ENCODE measurements around the gene PTPRD.
A peak's percentile ranks its signal among the peaks of the same experiment; 100 is the strongest.

PTPRD gene

GRCh38 chr9:9558907-9559306 is 1053.9 kb downstream of the PTPRD start:
- Histone ChIP-seq H3K4me1 (ENCODE audit: control insufficient read depth, insufficient read depth, low read length) (peaks cover 15% of the 10 kb centered on the region), H3K4me3 (ENCODE audit: low read depth, low read length) (no peak overlapping the region), H3K9ac (ENCODE audit: low read depth, low read length) (no peak overlapping the region), H3K9me3 (ENCODE audit: control insufficient read depth, insufficient read depth, low read length) (no peaks in the 10 kb centered on the region), H3K27me3 (ENCODE audit: control insufficient read depth, insufficient read depth, low read length) (no peaks in the 10 kb centered on the region), H3K36me3 (ENCODE audit: control insufficient read depth, insufficient read depth, low read length) (no peaks in the 10 kb centered on the region)

DNA sequence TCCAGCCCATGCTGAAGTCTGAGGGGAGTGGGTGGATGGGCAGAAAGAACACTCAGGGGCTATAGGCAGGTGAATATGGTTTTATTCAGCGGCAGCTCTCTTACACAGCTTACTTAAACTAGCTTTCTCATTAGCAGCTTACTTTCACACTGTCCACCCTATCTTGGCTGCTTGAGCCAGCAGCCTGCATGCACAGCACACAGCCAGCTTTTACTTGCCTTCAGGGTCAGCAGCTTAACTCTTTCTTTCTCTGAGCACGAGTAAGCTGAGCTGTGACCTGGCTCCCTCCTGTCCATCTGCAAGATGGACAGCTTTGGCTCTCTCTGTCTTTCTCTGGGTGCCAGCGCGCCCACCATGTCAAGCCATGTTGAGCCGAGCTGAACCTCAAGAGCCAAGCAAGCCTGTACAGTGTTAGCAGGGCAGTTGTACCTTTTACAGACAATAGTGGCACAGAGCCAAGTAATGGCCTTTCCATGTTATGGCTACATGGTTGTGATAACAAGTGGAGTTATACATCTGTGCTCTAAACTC is 1054.9 kb downstream of the PTPRD start:
- Histone ChIP-seq H3K9me3 (ENCODE audit: control insufficient read depth, insufficient read depth, low read length) (no peaks in the 10 kb centered on the region), H3K36me3 (ENCODE audit: control insufficient read depth, insufficient read depth, low read length) (no peaks in the 10 kb centered on the region), H3K9ac (ENCODE audit: low read depth, low read length) (peak overlapping the region; percentile 18), H3K4me1 (ENCODE audit: control insufficient read depth, insufficient read depth, low read length) (peaks cover 15% of the 10 kb centered on the region), H3K27me3 (ENCODE audit: control insufficient read depth, insufficient read depth, low read length) (no peaks in the 10 kb centered on the region), H3K4me3 (ENCODE audit: low read depth, low read length) (peak overlapping the region; percentile 19)

GRCh38 chr9:9556865-9557803 is 1055.7 kb downstream of the PTPRD start:
- Histone ChIP-seq H3K4me3 (ENCODE audit: low read depth, low read length) (peak overlapping the region; percentile 23), H3K9ac (ENCODE audit: low read depth, low read length) (peak overlapping the region; percentile 9), H3K9me3 (ENCODE audit: control insufficient read depth, insufficient read depth, low read length) (no peaks in the 10 kb centered on the region), H3K4me1 (ENCODE audit: control insufficient read depth, insufficient read depth, low read length) (peaks cover 15% of the 10 kb centered on the region), H3K36me3 (ENCODE audit: control insufficient read depth, insufficient read depth, low read length) (no peaks in the 10 kb centered on the region), H3K27me3 (ENCODE audit: control insufficient read depth, insufficient read depth, low read length) (no peaks in the 10 kb centered on the region)

DNA sequence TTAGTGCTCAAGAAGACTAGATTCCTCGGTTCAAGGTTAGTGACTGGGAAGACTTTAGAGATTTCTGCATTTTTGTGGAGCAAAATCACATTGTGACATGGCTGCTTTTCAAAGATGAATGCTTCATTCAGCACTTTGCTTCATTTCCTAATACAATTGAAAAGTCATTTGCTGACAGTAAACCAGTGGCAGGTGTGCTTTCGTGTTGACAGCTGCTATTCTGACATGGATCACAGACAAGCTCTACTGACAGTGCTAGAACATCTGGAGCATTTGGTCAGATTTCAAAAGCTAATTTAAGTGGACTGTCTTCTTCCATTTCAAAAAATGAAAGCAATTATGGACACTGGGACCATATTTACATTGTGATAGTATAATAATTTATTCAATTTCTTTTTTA is 1060.1 kb downstream of the PTPRD start:
- Histone ChIP-seq H3K4me3 (ENCODE audit: low read depth, low read length) (no peak overlapping the region), H3K9me3 (ENCODE audit: control insufficient read depth, insufficient read depth, low read length) (no peaks in the 10 kb centered on the region)

DNA sequence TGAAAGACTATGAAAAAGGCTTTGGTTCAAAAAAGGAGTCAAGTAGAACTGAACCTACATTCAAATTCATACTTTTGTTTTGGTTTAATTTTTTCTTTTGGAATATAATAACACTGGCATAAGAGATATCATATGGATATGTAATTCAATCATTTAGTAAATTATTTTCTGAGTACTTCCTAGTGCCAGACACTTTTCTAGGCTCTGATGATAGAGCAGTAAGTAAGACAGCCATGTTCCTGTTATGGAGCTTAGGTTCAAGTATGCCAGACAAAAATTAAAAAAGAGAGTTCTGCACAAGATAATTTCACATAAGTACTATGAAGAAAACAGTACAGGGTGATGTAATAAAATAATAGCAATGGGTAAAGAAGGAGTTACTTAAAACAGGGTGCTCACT is 1074.0 kb downstream of the PTPRD start:
- Histone ChIP-seq H3K27me3 (ENCODE audit: control insufficient read depth, insufficient read depth, low read length) (no peaks in the 10 kb centered on the region), H3K4me3 (ENCODE audit: low read depth, low read length) (no peak overlapping the region), H3K9ac (ENCODE audit: low read depth, low read length) (no peak overlapping the region), H3K36me3 (ENCODE audit: control insufficient read depth, insufficient read depth, low read length) (no peaks in the 10 kb centered on the region), H3K9me3 (ENCODE audit: control insufficient read depth, insufficient read depth, low read length) (no peaks in the 10 kb centered on the region), H3K4me1 (ENCODE audit: control insufficient read depth, insufficient read depth, low read length) (peaks cover 16% of the 10 kb centered on the region)

More for the DNA sequence above, 1060.1 kb downstream of the PTPRD start:
- no peaks in the 10 kb centered on the region for H3K36me3 ChIP-seq (ENCODE audit: control insufficient read depth, insufficient read depth, low read length)
- no peaks in the 10 kb centered on the region for H3K27me3 ChIP-seq (ENCODE audit: control insufficient read depth, insufficient read depth, low read length)
- H3K9ac ChIP-seq (ENCODE audit: low read depth, low read length) = no peak overlapping the region
- peaks cover 9% of the 10 kb centered on the region for H3K4me1 ChIP-seq (ENCODE audit: control insufficient read depth, insufficient read depth, low read length)

DNA sequence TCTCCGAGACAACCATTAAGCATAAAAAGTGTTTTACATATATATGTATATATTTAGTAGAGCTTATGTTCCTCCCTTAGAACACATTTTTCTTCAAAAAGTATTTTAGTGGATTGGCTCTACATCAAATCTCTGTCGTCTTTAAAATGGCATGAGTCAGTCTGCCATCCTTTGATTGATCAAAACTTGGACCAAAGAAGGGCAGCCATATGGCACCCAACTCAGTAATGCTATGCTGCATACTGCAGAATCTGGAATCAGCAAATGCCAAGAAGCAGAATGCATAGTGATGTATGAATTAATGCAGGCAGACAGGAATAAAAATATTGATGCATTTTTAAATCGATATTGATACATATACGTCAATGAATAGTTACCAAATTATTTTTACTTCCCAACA is 1074.4 kb downstream of the PTPRD start:
- Histone ChIP-seq H3K9me3 (ENCODE audit: control insufficient read depth, insufficient read depth, low read length) (no peaks in the 10 kb centered on the region), H3K9ac (ENCODE audit: low read depth, low read length) (no peak overlapping the region), H3K36me3 (ENCODE audit: control insufficient read depth, insufficient read depth, low read length) (no peaks in the 10 kb centered on the region), H3K27me3 (ENCODE audit: control insufficient read depth, insufficient read depth, low read length) (no peaks in the 10 kb centered on the region), H3K4me1 (ENCODE audit: control insufficient read depth, insufficient read depth, low read length) (peaks cover 16% of the 10 kb centered on the region), H3K4me3 (ENCODE audit: low read depth, low read length) (no peak overlapping the region)

DNA sequence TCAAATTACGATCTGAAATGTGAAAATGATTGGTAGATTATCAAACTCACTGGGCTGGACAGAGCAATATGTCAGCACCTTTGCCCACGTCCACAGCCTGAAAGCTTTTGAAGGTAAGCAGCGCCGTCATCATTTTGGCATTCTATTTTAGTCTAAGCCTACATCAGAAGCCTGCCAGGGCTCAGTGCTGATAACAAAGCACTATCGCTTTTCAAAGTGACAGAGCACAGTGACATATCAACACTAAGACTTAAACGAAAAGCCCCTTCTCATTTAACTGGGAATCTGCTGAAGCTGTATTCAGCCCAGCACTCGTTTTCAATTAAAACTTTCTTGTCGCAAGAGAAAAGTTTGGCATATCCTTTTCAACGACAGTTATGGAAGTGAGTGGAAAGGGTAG is 1076.3 kb downstream of the PTPRD start:
- H3K9ac ChIP-seq (ENCODE audit: low read depth, low read length) = no peak overlapping the region
- peaks cover 16% of the 10 kb centered on the region for H3K4me1 ChIP-seq (ENCODE audit: control insufficient read depth, insufficient read depth, low read length)
- no peaks in the 10 kb centered on the region for H3K9me3 ChIP-seq (ENCODE audit: control insufficient read depth, insufficient read depth, low read length)
- H3K36me3 ChIP-seq (ENCODE audit: control insufficient read depth, insufficient read depth, low read length) = no peaks in the 10 kb centered on the region
- H3K27me3 ChIP-seq (ENCODE audit: control insufficient read depth, insufficient read depth, low read length) = no peaks in the 10 kb centered on the region
- no peak overlapping the region for H3K4me3 ChIP-seq (ENCODE audit: low read depth, low read length)

DNA sequence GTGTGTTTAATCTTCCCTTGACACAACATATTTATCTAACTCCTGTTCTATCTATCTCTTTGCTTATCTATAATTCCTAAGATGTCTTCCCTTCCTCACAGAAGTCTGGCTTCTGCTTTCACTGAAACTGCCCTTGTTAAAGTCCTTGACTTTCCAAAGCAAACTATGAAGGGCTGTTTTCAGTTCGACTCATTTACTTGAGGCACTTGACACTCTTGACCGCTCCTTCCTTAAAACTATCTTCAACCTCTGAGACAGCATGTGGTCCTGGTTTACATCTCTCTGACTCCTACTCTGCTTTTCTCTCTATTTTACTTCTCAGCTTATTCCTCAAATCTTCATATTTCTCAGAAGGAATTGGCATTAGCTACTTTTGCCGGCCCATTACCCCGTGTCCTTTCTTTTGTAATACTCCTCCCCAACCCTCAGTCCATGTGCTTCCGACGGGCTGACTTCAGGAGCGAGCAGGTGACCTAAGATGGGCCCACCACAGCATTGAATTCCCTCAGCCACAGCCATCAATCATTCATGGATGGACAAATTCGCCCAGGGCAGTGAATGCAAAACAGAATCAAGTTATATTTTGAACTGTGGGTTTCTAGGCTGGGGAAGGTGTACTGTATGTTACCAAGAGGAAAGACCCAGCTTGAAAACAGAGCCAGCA is 1089.2 kb downstream of the PTPRD start:
- Histone ChIP-seq H3K4me3 (ENCODE audit: low read depth, low read length) (no peak overlapping the region), H3K4me1 (ENCODE audit: control insufficient read depth, insufficient read depth, low read length) (peaks cover 3% of the 10 kb centered on the region), H3K9me3 (ENCODE audit: control insufficient read depth, insufficient read depth, low read length) (no peaks in the 10 kb centered on the region), H3K9ac (ENCODE audit: low read depth, low read length) (no peak overlapping the region), H3K27me3 (ENCODE audit: control insufficient read depth, insufficient read depth, low read length) (no peaks in the 10 kb centered on the region), H3K36me3 (ENCODE audit: control insufficient read depth, insufficient read depth, low read length) (no peaks in the 10 kb centered on the region)

DNA sequence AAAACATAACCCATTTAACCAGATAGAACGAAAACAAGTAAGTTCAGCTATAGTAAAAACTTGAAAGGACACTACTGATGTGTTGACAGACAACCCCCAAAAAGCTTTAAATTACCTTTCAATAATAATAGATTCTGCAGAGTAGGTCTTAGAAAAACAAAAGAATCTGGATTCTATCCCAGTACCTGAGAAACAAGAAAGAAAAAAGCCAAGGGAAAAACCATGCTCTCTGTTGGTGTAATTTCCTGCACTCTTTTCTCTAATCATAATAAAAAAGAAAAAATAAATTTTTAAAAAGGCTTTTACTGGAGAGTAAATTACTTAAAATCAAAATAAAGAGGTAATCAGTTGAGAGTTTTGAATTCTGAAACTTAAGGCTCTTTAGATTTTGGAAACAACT is 1090.4 kb downstream of the PTPRD start:
- Histone ChIP-seq H3K9ac (ENCODE audit: low read depth, low read length) (no peak overlapping the region), H3K36me3 (ENCODE audit: control insufficient read depth, insufficient read depth, low read length) (no peaks in the 10 kb centered on the region), H3K27me3 (ENCODE audit: control insufficient read depth, insufficient read depth, low read length) (no peaks in the 10 kb centered on the region), H3K4me3 (ENCODE audit: low read depth, low read length) (no peak overlapping the region), H3K4me1 (ENCODE audit: control insufficient read depth, insufficient read depth, low read length) (peaks cover 3% of the 10 kb centered on the region), H3K9me3 (ENCODE audit: control insufficient read depth, insufficient read depth, low read length) (no peaks in the 10 kb centered on the region)

- Histone ChIP-seq H3K36me3 (ENCODE audit: control insufficient read depth, insufficient read depth, low read length) (no peaks in the 10 kb centered on the region), H3K27me3 (ENCODE audit: control insufficient read depth, insufficient read depth, low read length) (no peaks in the 10 kb centered on the region), H3K4me1 (ENCODE audit: control insufficient read depth, insufficient read depth, low read length) (peaks cover 3% of the 10 kb centered on the region), H3K9ac (ENCODE audit: low read depth, low read length) (no peak overlapping the region), H3K4me3 (ENCODE audit: low read depth, low read length) (no peak overlapping the region), H3K9me3 (ENCODE audit: control insufficient read depth, insufficient read depth, low read length) (no peaks in the 10 kb centered on the region)
These were observed 1091.6 kb downstream of the PTPRD start for GRCh38 chr9:9521033-9521779.

GRCh38 chr9:9504869-9505268 is 1107.9 kb downstream of the PTPRD start:
- H3K9ac ChIP-seq (ENCODE audit: low read depth, low read length) = no peak overlapping the region
- H3K36me3 ChIP-seq (ENCODE audit: control insufficient read depth, insufficient read depth, low read length) = no peaks in the 10 kb centered on the region
- H3K4me1 ChIP-seq (ENCODE audit: control insufficient read depth, insufficient read depth, low read length) = no peaks in the 10 kb centered on the region
- H3K9me3 ChIP-seq (ENCODE audit: control insufficient read depth, insufficient read depth, low read length) = no peaks in the 10 kb centered on the region
- H3K4me3 ChIP-seq (ENCODE audit: low read depth, low read length) = no peak overlapping the region
- H3K27me3 ChIP-seq (ENCODE audit: control insufficient read depth, insufficient read depth, low read length) = no peaks in the 10 kb centered on the region
